Urinary bladder (tissue), 4 donors: ENCODE measurements around the gene PDGFB. TPM values are rescaled to one million over a fixed set of nuclear protein-coding genes. Genes with fewer than 3 reads are reported as not detected.

Experiments
- DNase-seq: peaks from one replicate; pipeline ENCODE4 v3.0.0-alpha.2; 2015; ENCODE audit errors: extremely low spot score
- H3K27ac ChIP-seq: one replicate; pipeline ENCODE4 v1.5.1; 2013; ENCODE audit warnings: low read depth, mild to moderate bottlenecking, moderate library complexity
- H3K36me3 ChIP-seq: one replicate; pipeline ENCODE4 v1.6.1; 2013; ENCODE audit warnings: mild to moderate bottlenecking, moderate library complexity; ENCODE audit not compliant: insufficient read depth
- H3K4me1 ChIP-seq: one replicate; pipeline ENCODE4 v1.6.1; 2013; ENCODE audit warnings: mild to moderate bottlenecking, moderate library complexity; ENCODE audit not compliant: insufficient read depth
- H3K4me3 ChIP-seq: one replicate; pipeline ENCODE4 v1.5.1; 2013; ENCODE audit warnings: low read depth, low read length
- WGBS: extraction: QIAGEN DNeasy Blood & Tissue Kit; methylation state at CpG from one replicate; pipeline ENCODE4 v1.1.7; 2013; 5-methylcytosine and 5-hydroxymethylcytosine counted together
- polyA plus RNA-seq: library from polyadenylated mRNA; stranded (reverse); fragments of 200-250 nt; gene quantifications from one replicate; pipeline ENCODE4 v1.2.3, GENCODE V29; 2013
- total RNA-seq: library from RNA; depleted of rRNA; stranded (reverse); fragments of >200 nt; gene quantifications from one replicate; pipeline ENCODE4 v1.2.3, GENCODE V29; 2014
- donor health status: healthy with polysubstance abuse.
- donor health status: healthy.

Gene PDGFB
- total and polyA plus RNA-seq, 2 donors: 5.8 to 12.3 TPM

- DNase-seq: no peak
- Histone ChIP-seq H3K4me1 (no peaks in the 10 kb centered on the region), H3K4me3 (no peak overlapping the region), H3K27ac (no peak overlapping the region), H3K36me3 (no peaks in the 10 kb centered on the region)
- WGBS: 76% methylated on average over 23 of the region's 23 CpGs
Measured at GRCh38 chr22:39184586-39185577, 59.9 kb downstream of the PDGFB start.

- Histone ChIP-seq H3K36me3 (no peaks in the 10 kb centered on the region), H3K4me1 (no peaks in the 10 kb centered on the region), H3K4me3 (no peak overlapping the region), H3K27ac (no peak overlapping the region)
- DNase-seq: no peak
- WGBS: 73% methylated on average over 13 of the region's 13 CpGs
Measured at GRCh38 chr22:39183991-39184585, 60.7 kb downstream of the PDGFB start.

GRCh38 chr22:39182478-39183030, 62.2 kb downstream of the PDGFB start:
- Histone ChIP-seq H3K4me1 (no peaks in the 10 kb centered on the region), H3K27ac (no peak overlapping the region), H3K36me3 (no peaks in the 10 kb centered on the region), H3K4me3 (no peak overlapping the region)
- WGBS: 90% methylated on average over 6 of the region's 6 CpGs
- no peak for DNase-seq

- H3K4me1 ChIP-seq: no peaks in the 10 kb centered on the region
Measured at GRCh38 chr22:39181778-39182177, 63.0 kb downstream of the PDGFB start.

GRCh38 chr22:39181356-39181755, 63.4 kb downstream of the PDGFB start:
- no peak for DNase-seq
- H3K27ac ChIP-seq: no peak overlapping the region
- 95% methylated on average over 8 of the region's 8 CpGs for WGBS
- no peaks in the 10 kb centered on the region for H3K4me1 ChIP-seq
- H3K36me3 ChIP-seq: no peaks in the 10 kb centered on the region
- H3K4me3 ChIP-seq: no peak overlapping the region

More at GRCh38 chr22:39181778-39182177, 63.0 kb downstream of the PDGFB start:
- Histone ChIP-seq H3K4me3 (no peak overlapping the region), H3K36me3 (no peaks in the 10 kb centered on the region), H3K27ac (no peak overlapping the region)
- WGBS: 90% methylated on average over 5 of the region's 5 CpGs
- no peak for DNase-seq

- no peaks in the 10 kb centered on the region for H3K36me3 ChIP-seq
- WGBS: 59% methylated on average over 21 of the region's 21 CpGs
- H3K27ac ChIP-seq: no peak overlapping the region
- no peak for DNase-seq
- no peaks in the 10 kb centered on the region for H3K4me1 ChIP-seq
- no peak overlapping the region for H3K4me3 ChIP-seq
Measured at GRCh38 chr22:39179841-39180335, 64.9 kb downstream of the PDGFB start.

- no peaks in the 10 kb centered on the region for H3K36me3 ChIP-seq
- no peak overlapping the region for H3K4me3 ChIP-seq
- 73% methylated on average over 6 of the region's 6 CpGs for WGBS
- H3K4me1 ChIP-seq: no peaks in the 10 kb centered on the region
- no peak for DNase-seq
- no peak overlapping the region for H3K27ac ChIP-seq
Measured at GRCh38 chr22:39179401-39179827, 65.4 kb downstream of the PDGFB start.

GRCh38 chr22:39178206-39179111, 66.3 kb downstream of the PDGFB start:
- H3K4me3 ChIP-seq: no peak overlapping the region
- no peaks in the 10 kb centered on the region for H3K36me3 ChIP-seq
- WGBS: 90% methylated on average over 19 of the region's 19 CpGs
- no peaks in the 10 kb centered on the region for H3K4me1 ChIP-seq
- no peak for DNase-seq
- no peak overlapping the region for H3K27ac ChIP-seq

- H3K4me1 ChIP-seq: no peaks in the 10 kb centered on the region
- no peak for DNase-seq
- no peaks in the 10 kb centered on the region for H3K36me3 ChIP-seq
- no peak overlapping the region for H3K27ac ChIP-seq
- H3K4me3 ChIP-seq: no peak overlapping the region
- WGBS: 90% methylated on average over 9 of the region's 9 CpGs
Measured at GRCh38 chr22:39177791-39178190, 67.0 kb downstream of the PDGFB start.

GRCh38 chr22:39177456-39177775, 67.4 kb downstream of the PDGFB start:
- WGBS: 96% methylated on average over 2 of the region's 2 CpGs
- Histone ChIP-seq H3K27ac (no peak overlapping the region), H3K36me3 (no peaks in the 10 kb centered on the region), H3K4me3 (no peak overlapping the region), H3K4me1 (no peaks in the 10 kb centered on the region)
- DNase-seq: no peak

- Histone ChIP-seq H3K27ac (no peak overlapping the region), H3K4me3 (no peak overlapping the region), H3K4me1 (no peaks in the 10 kb centered on the region), H3K36me3 (no peaks in the 10 kb centered on the region)
- WGBS: 89% methylated on average over 14 of the region's 14 CpGs
- no peak for DNase-seq
Measured at GRCh38 chr22:39176714-39177455, 67.9 kb downstream of the PDGFB start.

- Histone ChIP-seq H3K27ac (no peak overlapping the region), H3K4me3 (no peak overlapping the region), H3K4me1 (no peaks in the 10 kb centered on the region), H3K36me3 (no peaks in the 10 kb centered on the region)
- DNase-seq: no peak
- WGBS: 26% methylated on average over 23 of the region's 23 CpGs
Measured at GRCh38 chr22:39176143-39176713, 68.6 kb downstream of the PDGFB start.
